HG02642 (cell line): Measurements from ENCODE around the gene SBK3.
"Not testable (repeated sequence)": the region's sequence is repeated elsewhere in the genome, so short reads cannot be mapped to it uniquely, and the experiment has no call there.

Experiments
- ATAC-seq: cut with Tn5 transposase; IDR thresholded peaks from one replicate; pipeline ENCODE4 v1.9.1; 2021; ENCODE audit warnings: mild to moderate bottlenecking; ENCODE audit not compliant: unreplicated experiment, poor library complexity

The SBK3 gene

DNA sequence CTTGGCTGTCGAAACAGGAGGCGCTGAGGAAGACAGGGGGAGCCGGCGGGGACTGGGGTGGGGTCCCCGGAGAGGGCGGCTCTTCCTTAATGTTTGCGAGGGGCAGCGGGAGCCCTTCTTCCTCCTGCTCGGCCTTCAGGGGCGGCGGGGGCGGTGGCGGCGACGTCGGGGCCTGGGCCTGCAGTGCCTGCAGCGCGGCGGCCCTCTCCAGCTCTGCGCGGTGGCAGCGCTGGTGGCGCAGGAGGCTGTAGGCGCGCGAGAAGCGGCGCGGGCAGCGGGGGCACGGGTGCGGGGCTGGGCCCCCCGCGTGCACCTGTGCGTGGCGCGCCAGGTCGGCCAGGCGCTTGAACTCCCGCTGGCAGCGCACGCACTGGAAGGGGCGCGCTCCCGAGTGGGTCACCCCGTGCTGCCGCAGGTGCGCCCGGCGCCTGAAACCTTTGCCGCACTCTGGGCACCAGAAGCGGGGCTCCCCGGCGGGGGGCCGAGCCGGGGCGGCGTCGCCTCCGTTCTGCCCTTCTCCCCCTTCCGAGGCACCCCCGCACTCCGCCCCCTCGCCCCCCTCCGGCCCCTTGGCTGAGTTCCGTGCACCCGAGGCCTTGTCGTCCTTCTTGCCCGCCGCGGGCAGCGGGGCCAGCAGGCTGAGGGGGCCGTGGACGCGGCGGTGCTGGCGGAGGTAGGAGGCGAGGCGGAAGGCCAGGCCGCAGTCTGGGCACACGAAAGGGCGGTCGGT is 32.9 kb upstream of the SBK3 start:
- ATAC-seq, result no peak

DNA sequence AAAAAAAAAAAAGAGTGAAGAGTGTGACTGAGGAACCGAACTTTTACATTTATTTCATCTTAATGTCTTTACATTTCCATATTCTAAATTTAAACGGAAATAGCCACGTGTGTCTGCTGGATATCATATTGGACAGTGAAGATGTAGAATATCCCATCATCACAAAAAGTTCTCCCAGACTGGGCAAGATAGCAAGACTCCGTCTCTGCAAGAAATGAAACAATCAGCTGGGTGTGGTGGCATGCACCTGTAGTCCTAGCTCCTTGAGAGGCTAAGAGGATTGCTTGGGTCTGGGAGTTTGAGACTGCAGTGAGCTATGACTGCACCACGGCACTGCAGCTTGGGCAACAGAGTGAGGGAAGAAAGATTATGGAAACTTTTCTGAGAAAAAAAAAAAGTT is 31.4 kb upstream of the SBK3 start:
- no peak for ATAC-seq

DNA sequence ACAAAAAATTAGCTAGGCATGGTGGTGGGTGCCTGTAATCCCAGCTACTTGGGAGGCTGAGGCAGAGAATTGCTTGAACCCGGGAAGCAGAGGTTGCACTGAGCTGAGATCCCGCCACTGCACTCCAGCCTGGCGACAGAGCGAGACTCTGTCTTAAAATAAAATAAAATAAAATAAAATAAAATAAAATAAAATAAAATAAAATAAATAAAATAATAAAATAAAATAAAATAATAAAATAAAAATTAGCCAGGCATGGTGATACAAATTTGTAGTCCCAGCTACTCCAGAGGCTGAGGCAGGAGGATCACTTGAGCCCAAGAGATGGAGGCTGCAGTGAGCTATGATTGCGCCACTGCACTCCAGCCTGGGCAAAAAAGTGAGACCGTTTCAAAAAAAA is 28.6 kb upstream of the SBK3 start:
- ATAC-seq, result not testable (repeated sequence)

DNA sequence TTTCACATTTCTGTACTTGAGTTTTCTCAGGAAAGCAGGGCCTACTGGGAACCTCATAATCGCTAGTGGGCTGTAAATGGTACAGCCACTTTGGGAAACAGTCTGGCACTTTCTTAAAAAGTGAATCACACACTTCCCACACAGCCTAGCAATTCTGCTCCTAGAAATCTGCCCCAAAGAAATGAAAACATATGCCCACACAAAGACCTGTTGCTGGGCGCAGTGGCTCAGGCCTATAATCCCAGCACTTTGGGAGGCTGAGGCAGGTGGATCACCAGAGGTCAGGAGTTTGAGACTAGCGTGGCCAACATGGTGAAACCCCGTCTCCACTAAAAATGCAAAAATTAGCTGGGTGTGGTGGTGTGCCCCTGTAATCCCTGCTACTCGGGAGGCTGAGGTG is 24.1 kb upstream of the SBK3 start:
- not testable (repeated sequence) for ATAC-seq

DNA sequence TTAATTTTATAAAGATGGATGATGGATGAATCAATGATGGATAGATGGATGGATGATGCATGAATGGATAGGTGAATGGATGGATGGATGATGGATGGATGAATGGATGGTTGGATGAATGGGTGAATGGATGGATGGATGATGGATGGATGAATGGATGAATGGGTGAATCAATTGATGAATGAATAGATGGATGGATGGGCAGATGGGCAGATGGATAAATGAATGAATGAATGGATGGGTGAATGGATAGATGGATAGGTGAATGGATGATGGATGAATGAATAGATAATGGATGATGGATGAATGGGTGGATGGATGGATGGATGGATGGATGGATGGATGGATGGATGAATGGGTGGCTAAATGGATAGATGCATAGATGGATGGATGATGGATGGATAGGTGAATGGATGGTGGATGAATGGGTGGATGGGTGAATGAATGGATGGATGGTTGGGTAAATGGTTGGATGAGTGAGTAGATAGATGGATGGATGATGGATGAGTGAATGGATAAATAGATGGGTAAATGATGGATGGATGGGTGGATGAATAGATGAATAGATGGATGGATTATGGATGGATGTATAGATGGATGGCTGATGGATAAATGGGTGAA is 22.5 kb upstream of the SBK3 start:
- ATAC-seq, result no peak

DNA sequence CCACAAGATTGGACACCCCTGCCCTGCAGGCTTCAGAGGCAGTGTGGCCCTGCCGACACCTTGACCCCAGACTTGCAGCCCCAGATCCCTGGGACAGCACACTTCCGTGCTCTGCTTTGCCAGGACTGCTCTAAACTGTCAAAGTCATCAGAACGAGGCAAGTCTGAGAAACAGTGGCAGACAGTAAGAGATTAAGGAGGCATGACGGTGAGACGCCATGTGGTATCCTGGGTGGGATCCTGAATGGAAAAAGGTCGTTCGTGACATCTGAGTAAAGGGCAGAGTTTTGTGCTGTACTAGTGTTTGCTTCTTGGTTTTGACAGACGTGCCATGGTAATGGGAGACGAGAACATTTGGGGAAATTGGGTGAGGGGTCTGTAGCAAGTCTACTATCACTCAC is 21.5 kb upstream of the SBK3 start:
- ATAC-seq, result no peak

DNA sequence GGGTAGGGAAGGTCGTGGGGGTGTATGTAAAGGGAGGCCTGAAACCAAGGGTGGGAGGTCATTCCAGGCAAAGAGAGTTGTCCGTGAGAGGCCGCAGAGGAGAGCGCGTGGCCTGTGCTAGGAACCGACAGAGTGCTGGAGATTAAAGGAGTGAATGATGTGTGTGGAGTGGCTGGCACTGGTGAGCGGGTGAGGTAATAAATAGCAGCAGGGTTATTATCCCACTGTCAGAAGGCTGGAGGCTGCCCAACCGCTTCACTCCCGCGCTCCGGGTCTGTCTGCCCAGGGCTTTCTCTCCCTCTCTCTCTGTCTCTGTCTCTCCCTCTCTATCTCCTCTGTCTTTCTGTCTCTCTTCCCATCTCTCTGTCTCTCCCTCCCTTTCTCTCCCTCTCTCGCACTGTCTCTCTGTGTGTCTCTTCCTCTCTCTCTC is 17.9 kb upstream of the SBK3 start:
- no peak for ATAC-seq

DNA sequence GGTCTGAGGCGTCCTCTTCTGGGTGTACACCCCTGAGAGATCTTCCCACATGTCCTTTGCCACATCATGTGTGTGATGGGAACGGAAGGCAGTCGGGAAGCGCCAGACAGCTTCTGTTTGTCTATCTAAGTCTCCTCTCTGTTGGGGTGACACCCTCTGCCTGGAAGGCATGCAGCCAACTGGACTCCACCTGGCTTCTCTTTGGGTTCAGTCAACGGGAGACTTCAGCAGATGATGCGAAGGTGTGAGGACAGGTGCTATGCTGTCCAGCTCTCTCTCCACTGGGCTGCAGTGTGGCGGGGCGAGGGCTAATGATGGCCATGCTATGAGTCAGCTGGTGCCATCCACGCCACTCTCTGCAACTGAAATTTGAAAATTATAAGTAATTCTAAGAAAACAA is 14.3 kb upstream of the SBK3 start:
- ATAC-seq, result no peak

DNA sequence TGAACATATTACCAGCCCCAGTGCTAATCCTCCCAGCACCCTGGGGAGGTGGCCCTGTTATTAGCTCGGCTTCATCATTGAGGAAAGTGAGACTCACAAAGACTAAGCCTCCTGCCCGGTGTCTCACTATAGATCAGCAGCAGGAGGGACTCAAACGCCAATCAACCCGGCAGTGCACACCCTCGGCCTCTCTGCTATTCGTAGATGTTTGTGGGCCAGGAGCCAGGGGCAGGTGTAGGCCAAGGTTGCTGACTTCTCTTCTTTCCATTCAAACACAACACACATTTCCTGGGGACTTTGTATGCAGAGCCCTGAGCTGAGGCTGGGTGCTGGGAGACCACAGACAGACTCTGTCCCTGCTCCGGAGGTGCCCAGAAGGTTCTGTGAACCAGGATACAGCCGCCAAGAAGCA is 9.4 kb upstream of the SBK3 start:
- no peak for ATAC-seq

DNA sequence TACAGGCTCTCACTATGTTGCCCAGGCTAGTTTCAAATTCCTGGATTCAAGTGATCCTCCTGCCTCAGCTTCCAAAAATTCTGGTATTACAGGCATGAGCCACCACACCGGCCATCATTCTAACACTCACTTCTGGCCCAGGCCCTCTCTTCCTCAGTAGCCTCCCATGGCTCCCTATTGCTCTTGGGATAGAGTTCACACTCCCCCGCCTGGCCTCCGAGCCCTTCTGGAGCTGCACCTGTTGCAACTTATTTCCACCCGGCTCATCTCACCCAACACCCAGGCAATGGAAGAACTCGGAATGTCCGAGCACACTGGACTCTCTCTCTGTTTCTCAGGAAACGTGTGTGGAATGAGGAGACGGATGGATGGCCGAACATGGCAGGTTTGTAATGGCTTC is 9.0 kb upstream of the SBK3 start:
- ATAC-seq, result no peak

DNA sequence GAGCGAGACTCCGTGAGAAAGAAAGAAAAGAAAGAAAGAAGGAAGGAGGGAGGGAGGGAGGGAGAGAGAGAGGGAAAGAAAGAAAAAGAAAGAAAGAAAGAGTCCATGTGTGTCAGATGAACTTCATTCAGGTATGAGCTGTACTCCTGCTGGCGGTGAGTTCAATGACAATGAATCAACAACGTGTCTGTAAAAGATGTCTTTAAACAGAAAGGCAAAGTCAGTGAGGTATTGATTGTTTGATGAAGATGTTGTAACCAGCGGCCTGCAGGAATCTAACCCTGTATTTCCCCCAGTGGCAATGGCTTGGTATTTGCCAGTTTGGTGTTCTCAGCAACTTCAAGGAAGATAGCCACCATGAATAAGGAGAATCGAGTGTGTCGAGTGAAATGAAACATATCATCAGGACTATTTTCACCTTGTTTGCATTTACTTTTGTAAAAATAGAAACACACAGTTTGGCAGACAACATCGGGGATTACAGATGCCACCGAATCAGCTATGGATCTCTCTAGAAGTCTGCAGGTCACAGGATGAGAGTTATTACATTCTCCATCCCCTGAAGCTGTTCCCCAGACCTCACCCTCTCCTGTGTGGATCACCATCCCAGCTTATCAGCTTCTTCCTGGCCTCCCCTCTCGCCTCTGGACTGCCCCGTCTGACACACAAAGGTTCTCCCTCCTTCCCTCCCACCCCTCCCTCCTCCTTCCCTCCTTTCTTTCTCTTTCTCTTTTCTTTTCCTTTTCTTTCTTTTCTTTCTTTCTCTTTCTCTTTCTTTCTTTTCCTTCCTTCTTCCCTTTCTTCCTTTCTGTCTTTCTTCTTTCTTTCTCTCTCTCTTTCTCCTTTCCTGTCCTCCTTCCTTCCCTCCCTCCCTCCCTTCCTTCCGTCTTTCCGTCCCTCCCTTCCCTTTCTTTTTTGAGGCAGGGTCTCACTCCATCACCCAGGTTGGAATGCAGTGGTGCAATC is 8.2 kb upstream of the SBK3 start:
- no peak for ATAC-seq

DNA sequence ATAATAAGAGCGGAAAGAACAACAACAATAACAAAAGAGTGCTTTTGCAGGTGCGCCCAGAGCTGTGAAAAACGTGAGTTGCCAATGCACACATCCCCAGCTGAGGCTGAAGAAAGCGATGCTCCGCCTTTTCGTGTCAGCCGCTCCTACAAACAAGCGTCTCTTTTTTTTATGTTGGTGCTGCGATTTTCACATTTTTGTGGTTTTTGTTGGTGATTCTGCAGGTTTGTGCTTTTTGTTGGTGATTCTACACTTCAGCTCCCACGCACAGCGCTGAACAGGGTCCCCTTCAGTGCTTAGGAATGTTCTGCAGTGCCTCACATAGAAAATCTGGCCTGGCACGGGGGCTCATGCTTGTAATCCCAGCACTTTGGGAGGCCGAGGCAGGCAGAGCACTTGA is 7.3 kb upstream of the SBK3 start:
- ATAC-seq, result no peak

DNA sequence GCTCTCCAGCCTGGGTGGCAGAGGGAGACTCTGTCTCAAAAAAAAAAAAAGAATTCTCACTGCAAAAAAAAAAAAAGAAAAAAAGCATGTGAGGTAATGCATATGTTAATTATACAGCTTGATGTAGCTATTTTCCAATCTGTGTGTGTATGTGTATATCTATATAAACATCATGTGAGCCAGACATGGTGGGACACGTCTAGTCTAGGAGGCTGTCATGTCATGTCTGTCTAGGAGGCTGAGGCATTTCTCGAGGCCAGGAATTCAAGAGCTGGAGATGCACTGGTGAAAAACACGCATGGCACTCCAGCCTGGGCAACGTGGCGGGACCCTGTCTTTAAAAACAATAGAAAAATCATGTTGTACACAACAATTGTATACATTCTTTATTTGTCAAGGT is 6.9 kb upstream of the SBK3 start:
- ATAC-seq, result no peak

DNA sequence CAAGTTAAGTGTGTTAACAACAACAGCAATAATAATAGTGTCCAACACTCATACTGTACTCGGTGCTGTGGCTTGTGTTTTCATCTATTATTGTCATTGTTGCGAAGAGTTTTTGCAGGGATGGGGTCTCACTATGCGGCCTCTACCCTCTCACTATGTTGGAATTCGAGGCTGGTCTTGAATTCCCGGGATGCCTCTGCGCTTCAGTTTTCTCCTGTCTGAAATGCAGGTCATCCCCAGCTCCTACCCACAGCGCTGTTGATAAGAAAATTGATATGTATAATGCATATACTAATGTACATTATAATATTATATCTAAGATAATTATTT is 4.9 kb upstream of the SBK3 start:
- no peak for ATAC-seq

DNA sequence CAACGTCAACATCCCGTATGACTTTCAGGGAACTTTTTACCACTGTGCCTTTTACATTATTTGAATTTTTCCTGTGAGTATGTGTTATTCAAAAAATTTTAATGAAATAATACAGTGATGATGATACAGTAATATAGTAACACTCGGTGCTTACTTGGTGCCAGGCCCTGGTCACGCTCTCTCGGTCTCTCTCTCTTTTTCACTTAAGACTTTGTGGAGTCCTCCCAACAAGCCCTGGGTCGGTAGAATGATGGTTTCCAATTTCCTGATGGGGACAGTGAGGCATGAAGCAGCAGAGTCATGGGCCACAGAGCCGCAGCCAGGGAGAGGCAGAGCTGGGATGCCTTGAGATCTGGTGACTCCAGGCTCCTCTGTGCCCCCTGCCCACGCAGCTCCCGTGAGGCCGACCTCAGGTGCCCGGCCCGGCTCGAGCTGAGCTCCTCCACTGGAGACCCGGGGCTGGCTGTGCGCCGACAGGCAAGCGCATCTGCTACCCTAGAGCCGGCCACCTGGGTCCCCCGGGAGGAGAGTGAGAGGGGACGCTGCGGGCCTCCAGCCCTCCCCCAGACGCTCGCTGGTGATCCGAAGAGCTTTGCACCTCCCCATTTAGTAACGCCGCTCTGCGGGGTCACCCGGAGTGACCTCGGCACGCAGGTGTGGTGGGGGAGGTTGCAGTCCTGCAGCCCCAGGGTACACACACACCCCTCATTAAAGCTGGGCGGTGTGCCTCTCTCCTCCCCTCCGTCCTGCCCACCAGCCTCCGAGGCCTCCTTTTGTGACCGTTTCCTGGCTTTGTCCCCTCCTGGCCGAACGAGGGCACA is 4.4 kb upstream of the SBK3 start:
- ATAC-seq, result no peak

DNA sequence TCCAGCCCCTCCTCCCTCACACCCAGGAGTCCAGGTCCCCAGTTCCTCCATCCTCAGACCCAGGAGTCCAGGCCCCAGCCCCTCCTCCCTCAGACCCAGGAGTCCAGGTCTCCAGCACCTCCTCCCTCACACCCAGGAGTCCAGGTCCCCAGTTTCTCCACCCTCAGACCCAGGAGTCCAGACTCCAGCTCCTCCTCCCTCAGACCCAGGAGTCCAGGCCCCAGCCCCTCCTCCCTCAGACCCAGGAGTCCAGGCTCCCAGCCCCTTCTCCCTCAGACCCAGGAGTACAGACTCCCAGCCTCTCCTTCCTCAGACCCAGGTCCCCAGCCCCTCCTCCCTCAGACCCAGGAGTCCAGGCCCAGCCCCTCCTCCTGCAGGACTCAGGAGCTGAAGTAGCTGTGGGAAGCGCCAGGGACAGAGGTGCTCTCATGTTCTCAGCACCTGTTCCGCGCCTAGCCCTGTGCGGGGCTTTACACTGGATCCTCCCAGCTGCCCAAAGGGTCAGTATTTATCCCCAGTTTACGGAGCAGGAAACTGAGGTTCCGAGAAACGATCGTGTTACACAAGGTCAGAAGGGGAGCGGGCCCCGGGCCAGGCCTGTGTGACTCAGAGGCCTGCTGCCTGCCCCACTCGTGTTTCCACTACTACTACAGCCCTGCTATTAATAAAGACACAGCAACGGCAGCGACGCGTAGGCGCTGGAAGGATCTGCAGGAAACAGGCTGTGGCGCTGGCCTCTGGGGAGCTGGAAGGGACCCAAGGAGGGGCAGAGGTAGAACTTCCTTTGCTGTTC is 1.7 kb upstream of the SBK3 start:
- ATAC-seq, result no peak

DNA sequence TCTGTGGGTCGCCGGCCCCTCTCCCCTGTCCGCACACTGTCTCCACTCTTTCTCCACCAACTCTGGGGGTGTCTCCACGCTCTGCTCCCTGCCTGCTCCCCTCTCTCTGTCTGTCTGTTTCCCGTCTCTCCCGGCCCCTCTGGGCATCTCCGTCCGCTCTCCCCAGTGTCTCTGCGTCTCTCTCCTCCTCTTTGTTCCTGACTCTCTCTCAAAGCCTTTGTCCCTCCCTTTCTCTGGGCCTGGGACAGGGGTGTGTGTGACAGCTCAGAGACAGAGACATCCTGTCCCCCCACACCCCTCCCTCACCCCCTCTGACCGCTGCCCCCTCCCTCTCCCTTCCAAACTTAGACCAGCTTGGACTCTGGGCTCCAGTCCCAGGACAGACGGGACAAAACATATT is 668 bp upstream of the SBK3 start:
- ATAC-seq, result no peak

DNA sequence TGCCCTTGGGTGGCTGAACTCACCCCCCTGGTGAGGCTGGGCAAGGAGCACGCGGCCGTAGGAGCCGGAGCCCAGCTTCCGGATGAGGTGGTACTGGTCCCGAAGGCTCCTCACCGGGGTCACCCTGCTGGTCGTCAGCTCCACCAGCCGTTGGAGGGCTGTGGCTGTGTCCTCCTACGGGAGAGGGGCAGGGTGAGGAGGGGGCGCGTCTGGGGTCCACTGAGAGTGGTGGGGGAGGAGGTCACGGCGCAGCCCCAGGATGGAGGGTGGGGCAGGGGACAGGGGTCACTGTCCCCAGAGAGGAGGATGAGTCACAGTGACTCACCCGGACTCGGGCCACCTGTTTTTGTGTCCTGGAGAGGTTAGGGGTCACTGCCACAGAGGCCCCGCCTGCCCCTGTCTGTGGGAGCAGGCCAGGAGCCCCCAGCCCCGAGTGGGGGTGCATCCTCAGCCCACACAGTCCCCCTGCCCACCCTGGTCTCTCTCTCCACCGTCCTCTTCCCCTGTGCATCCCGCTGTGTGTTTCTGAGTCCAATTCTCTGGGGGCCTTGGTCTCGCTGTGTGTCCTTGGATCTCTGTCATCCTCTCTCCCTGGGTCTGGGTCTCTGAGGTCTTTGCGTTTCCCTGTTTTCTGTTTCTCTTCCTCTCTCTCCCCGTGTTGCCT is 435 bp downstream of the SBK3 start:
- no peak for ATAC-seq

DNA sequence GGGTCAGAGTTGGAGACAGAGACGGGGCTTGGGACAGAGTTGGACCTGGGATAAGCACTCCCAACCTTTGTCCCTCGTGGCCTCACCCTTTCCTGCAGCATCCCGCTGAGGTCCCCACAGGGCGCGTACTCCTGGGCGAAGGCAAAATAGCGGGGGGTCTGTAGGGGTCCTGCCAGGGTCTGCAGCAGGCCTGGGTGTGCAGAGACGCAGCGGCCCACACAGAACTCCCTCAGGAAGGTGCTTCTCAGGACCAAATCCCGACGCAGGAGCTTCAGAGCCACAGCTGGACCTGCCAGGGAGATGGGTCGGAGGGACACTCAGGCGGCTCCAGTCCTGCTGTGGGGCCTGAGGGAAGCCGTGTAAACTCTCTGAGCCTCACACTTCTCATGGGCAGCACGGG is 1.3 kb downstream of the SBK3 start:
- no peak for ATAC-seq
